Endothelial cell of umbilical vein (primary cell): ENCODE measurements around the gene C4orf51. TPM values are rescaled to one million over a fixed set of nuclear protein-coding genes. Genes with fewer than 3 reads are reported as not detected.

Source experiments
- BruUV-seq: library from RNA; stranded (reverse); fragments of 400-500 nt; replicated peaks from 2 replicates; lab custom pipeline; 2021; lab: Mats Ljungman, UMichigan
- CTCF ChIA-PET: fragments of 300-600, 350-600 bp; sonication (Branson Sonifier 250); formaldehyde crosslinking; loops from one replicate; lab custom pipeline; 2021; ENCODE audit warnings: antibody characterized with exemption, inconsistent platforms; lab: Charles Lee
- POLR2A ChIA-PET: fragments of 300-600, 350-600 bp; sonication (Branson Sonifier 250); formaldehyde crosslinking; loops from one replicate; lab custom pipeline; 2021; ENCODE audit warnings: antibody characterized with exemption, inconsistent platforms; lab: Charles Lee
- DNase-seq: peaks from one replicate; pipeline ENCODE4 v3.0.0-alpha.2; 2011; ENCODE audit warnings: low read depth, low spot score
- FAIRE-seq: peaks from 2 replicates; lab custom pipeline; 2011; peaks lifted over from hg19 to GRCh38; lab: Jason Lieb, UNC
- H2AFZ ChIP-seq: 2 replicates; pipeline ENCODE4 v1.6.0; 2012; ENCODE audit warnings: low read depth, low read length, control low read depth, inconsistent platforms
- H3K27ac ChIP-seq: 2 replicates; pipeline ENCODE4 v1.5.1; 2011; ENCODE audit warnings: low read depth, mild to moderate bottlenecking, control low read depth, low read length, moderate library complexity; ENCODE audit not compliant: insufficient read depth
- H3K27me3 ChIP-seq, 2 experiments: 2 replicates each; pipeline versions ENCODE4 v1.6.0 to v1.6.1; 2011; ENCODE audit warnings: low read length in 2 of 2, mixed read lengths in 1 of 2; ENCODE audit not compliant: control insufficient read depth in 2 of 2, insufficient read depth in 2 of 2
- H3K36me3 ChIP-seq, 2 experiments: 2 replicates in 1 of 2; 3 replicates in 1 of 2; pipeline ENCODE4 v1.5.1; 2011; ENCODE audit warnings: low read length in 2 of 2, mild to moderate bottlenecking in 1 of 2, moderate library complexity in 1 of 2; ENCODE audit not compliant: control insufficient read depth in 2 of 2, insufficient read depth in 2 of 2; ENCODE audit errors: extremely low read depth in 1 of 2
- H3K4me1 ChIP-seq: 3 replicates; pipeline ENCODE4 v1.5.1; 2011; ENCODE audit warnings: mild to moderate bottlenecking, low read length; ENCODE audit not compliant: control insufficient read depth, insufficient read depth; ENCODE audit errors: extremely low read depth
- H3K4me2 ChIP-seq: 2 replicates; pipeline ENCODE4 v1.6.1; 2011; ENCODE audit warnings: low read length, control low read depth, mixed read lengths; ENCODE audit not compliant: insufficient read depth
- H3K4me3 ChIP-seq, 3 experiments: fragments of 200-600 bp in 1 of 3; sonication (generic), shearing (Covaris generic) in 1 of 3; replicated peaks in 1 of 3; 2 replicates each; pipeline ENCODE4 v1.5.1; 2011 to 2016; ENCODE audit warnings: control low read depth in 3 of 3, low read length in 3 of 3, mild to moderate bottlenecking in 2 of 3, inconsistent platforms in 1 of 3, low read depth in 1 of 3, moderate library complexity in 1 of 3; ENCODE audit not compliant: insufficient read depth in 1 of 3
- H3K79me2 ChIP-seq: 2 replicates; pipeline ENCODE4 v1.6.0; 2012; ENCODE audit warnings: low read length, inconsistent platforms; ENCODE audit not compliant: control insufficient read depth, insufficient read depth
- H3K9ac ChIP-seq: replicated peaks from 2 replicates; pipeline ENCODE3; 2011; ENCODE audit warnings: low read length, control low read depth; ENCODE audit not compliant: insufficient read depth; ENCODE audit errors: extremely low read depth
- H3K9me1 ChIP-seq: replicated peaks from 3 replicates; pipeline ENCODE4 v1.6.0; 2011; ENCODE audit warnings: mild to moderate bottlenecking, low read length; ENCODE audit not compliant: control insufficient read depth, insufficient read depth; ENCODE audit errors: extremely low read depth
- H3K9me3 ChIP-seq: replicated peaks from 2 replicates; pipeline ENCODE4 v1.5.1; 2012; ENCODE audit warnings: low read length, inconsistent platforms; ENCODE audit not compliant: control insufficient read depth, insufficient read depth
- H4K20me1 ChIP-seq: replicated peaks from 2 replicates; pipeline ENCODE3; 2011; ENCODE audit warnings: mild to moderate bottlenecking, low read length; ENCODE audit not compliant: control insufficient read depth, insufficient read depth; ENCODE audit errors: extremely low read depth
- CTCF ChIP-seq, 2 donors: IDR thresholded peaks; 1 replicate in 1 of 2; 2 replicates in 1 of 2; pipeline ENCODE4 v1.5.1; 2011; ENCODE audit warnings: low read length in 2 of 2, mild to moderate bottlenecking in 2 of 2, moderate library complexity in 2 of 2, control low read depth in 1 of 2, inconsistent platforms in 1 of 2, low read depth in 1 of 2; ENCODE audit not compliant: insufficient read depth in 1 of 2; ENCODE audit errors: extremely low read depth in 1 of 2
- JUN ChIP-seq: IDR thresholded peaks from 2 replicates; pipeline ENCODE4 v1.6.1; 2011; ENCODE audit warnings: borderline replicate concordance, low read depth; ENCODE audit not compliant: insufficient read length, insufficient read depth
- MYC ChIP-seq: IDR thresholded peaks from one replicate; pipeline ENCODE4 v1.6.1; 2011; ENCODE audit warnings: mild to moderate bottlenecking, low read depth, low read length
- dilution Hi-C: fragments of 300-500 bp; cut with MboI; formaldehyde crosslinking; loops from one replicate; pipeline ENCODE4 v1.15.0; 2019; ENCODE audit warnings: low sequenced_read_pairs; ENCODE audit not compliant: extremely low pct_ligation_motif_present
- intact Hi-C: fragments of 100-400 bp; cut with micrococcal nuclease; formaldehyde crosslinking; loops from one replicate; pipeline ENCODE4 v1.10.0; 2022
- polyA plus RNA-seq, 4 experiments: library from polyadenylated mRNA; depleted of rRNA in 3 of 4; stranded (reverse) in 3 of 4; unstranded in 1 of 4; fragments of >200 nt; gene quantifications; 2 replicates each; pipeline versions ENCODE4 v1.2.1 to v1.2.3, GENCODE V29; 2011 to 2012; ENCODE audit warnings: missing spikeins in 1 of 4
- total RNA-seq: library from RNA; stranded (reverse); gene quantifications from 2 replicates; pipeline ENCODE4 v1.2.3, GENCODE V29; 2021

C4orf51 gene
- total and polyA plus RNA-seq, 2 donors (not counting 3 experiments of a cell fraction or from before 2014, with no cell fraction given), result not detected

DNA sequence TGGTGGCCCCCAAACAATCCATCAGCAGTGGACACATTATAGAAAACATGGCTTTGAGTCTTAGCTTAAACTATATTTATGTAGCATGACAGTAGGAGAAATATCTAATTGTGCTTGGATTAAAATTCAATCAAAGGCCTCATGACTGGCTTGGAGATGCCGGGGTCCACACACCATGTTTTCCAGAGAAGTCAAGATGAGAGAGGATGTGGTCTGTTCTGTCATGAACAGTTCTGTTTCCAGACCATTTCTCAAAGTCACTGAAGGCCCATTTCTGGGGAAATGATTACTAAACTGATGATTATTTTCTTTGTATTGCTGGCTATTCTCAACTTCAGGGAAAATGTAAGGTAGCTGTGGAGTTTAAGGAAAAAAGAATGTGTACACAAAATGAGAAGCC is 76.3 kb downstream of the C4orf51 start:
- Histone ChIP-seq H2AFZ (no peak overlapping the region), H3K9me3 (no peaks in the 10 kb centered on the region), H3K4me2 (no peak overlapping the region), H3K36me3 (peaks cover 0 to 3% of the 10 kb centered on the region in 2 experiments), H3K4me3 (no peak overlapping the region), H3K27me3 (no peaks in the 10 kb centered on the region), H3K9me1 (no peaks in the 10 kb centered on the region), H3K27ac (no peak overlapping the region), H3K79me2 (no peaks in the 10 kb centered on the region), H3K4me1 (no peaks in the 10 kb centered on the region), H3K9ac (no peak overlapping the region), H4K20me1 (no peaks in the 10 kb centered on the region)
- CTCF ChIA-PET, result interaction anchor here (1.0 to 1.6 kb wide), 3 partner anchors 10 to 86 kb away, joined by 4 to 5 read pairs (median 4); no protein-coding TSS in a partner anchor
- intact Hi-C loops (no loop called here), dilution Hi-C loops (no loop called here)
- POLR2A ChIA-PET, result no interaction called here
- FAIRE-seq (no peak), DNase-seq (no peak)
- no TSS peak for BruUV-seq
- TF ChIP-seq MYC, result no peak
- no peak for TF ChIP-seq JUN

- Histone ChIP-seq H3K4me1 (no peaks in the 10 kb centered on the region), H3K27ac (no peak overlapping the region), H3K9me3 (no peaks in the 10 kb centered on the region), H3K4me3 (no peak overlapping the region), H3K36me3 (peaks cover 0 to 3% of the 10 kb centered on the region in 2 experiments), H3K9me1 (no peaks in the 10 kb centered on the region), H4K20me1 (no peaks in the 10 kb centered on the region), H2AFZ (no peak overlapping the region), H3K79me2 (no peaks in the 10 kb centered on the region), H3K4me2 (no peak overlapping the region), H3K9ac (no peak overlapping the region), H3K27me3 (no peaks in the 10 kb centered on the region)
- POLR2A ChIA-PET, result no interaction called here
- CTCF ChIA-PET, result interaction anchor here (1.6 kb wide), 1 partner anchor 10 kb away, joined by 5 read pairs; no protein-coding TSS in a partner anchor
- TF ChIP-seq CTCF (IDR thresholded peaks at IDR 0.05; ENCODE audit: extremely low read depth in 1 of 2, insufficient read depth in 1 of 2, low read depth in 1 of 2, low read length in 2 of 2), result no peak
- no peak for FAIRE-seq
- dilution Hi-C loops, result no loop called here
- no peak for DNase-seq
- BruUV-seq, result no TSS peak
- intact Hi-C loops, result no loop called here
These were observed 77.2 kb downstream of the C4orf51 start for GRCh38 chr4:145757188-145757587.
